GM18951 (cell line): Measurements from ENCODE around the gene HSPA4.

Source experiments
- POLR2A ChIP-seq: IDR thresholded peaks from 4 replicates; pipeline ENCODE4 v1.6.1; 2011; ENCODE audit warnings: mild to moderate bottlenecking; ENCODE audit not compliant: insufficient read length, insufficient read depth; ENCODE audit errors: extremely low read depth
- in situ Hi-C: fragments of 300-500 bp; cut with MboI; formaldehyde crosslinking; loops from one replicate; pipeline ENCODE4 v1.12.0; 2022; ENCODE audit warnings: low sequenced_read_pairs, mixed read lengths, inconsistent platforms; ENCODE audit not compliant: unreplicated experiment

Gene HSPA4

GRCh38 chr5:133054697-133055471 is 3.1 kb downstream of the HSPA4 start:
- in situ Hi-C loops: no loop called here
- no peak for TF ChIP-seq POLR2A

GRCh38 chr5:133056891-133057290 is 5.1 kb downstream of the HSPA4 start:
- in situ Hi-C loops: no loop called here
- no peak for TF ChIP-seq POLR2A

- TF ChIP-seq POLR2A: no peak
- in situ Hi-C loops: no loop called here
Observed at GRCh38 chr5:133059621-133060020, 7.8 kb downstream of the HSPA4 start.

- in situ Hi-C loops: no loop called here
- TF ChIP-seq POLR2A: no peak
Observed at GRCh38 chr5:133062276-133062675, 10.5 kb downstream of the HSPA4 start.

GRCh38 chr5:133063965-133064364 is 12.2 kb downstream of the HSPA4 start:
- in situ Hi-C loops: no loop called here
- TF ChIP-seq POLR2A: no peak

- TF ChIP-seq POLR2A: no peak
- in situ Hi-C loops: no loop called here
Observed at GRCh38 chr5:133065471-133065870, 13.7 kb downstream of the HSPA4 start.

GRCh38 chr5:133066045-133066444 is 14.2 kb downstream of the HSPA4 start:
- TF ChIP-seq POLR2A: no peak
- in situ Hi-C loops: no loop called here

- no peak for TF ChIP-seq POLR2A
- in situ Hi-C loops: no loop called here
Observed at GRCh38 chr5:133072021-133072420, 20.2 kb downstream of the HSPA4 start.

- in situ Hi-C loops: no loop called here
- no peak for TF ChIP-seq POLR2A
Observed at GRCh38 chr5:133075572-133076536, 24.0 kb downstream of the HSPA4 start.

GRCh38 chr5:133079048-133079447 is 27.2 kb downstream of the HSPA4 start:
- TF ChIP-seq POLR2A: no peak
- in situ Hi-C loops: no loop called here

GRCh38 chr5:133081036-133081435 is 29.2 kb downstream of the HSPA4 start:
- in situ Hi-C loops: no loop called here

GRCh38 chr5:133081703-133082102 is 29.9 kb downstream of the HSPA4 start:
- in situ Hi-C loops: no loop called here
- TF ChIP-seq POLR2A: no peak

More at GRCh38 chr5:133081036-133081435, 29.2 kb downstream of the HSPA4 start:
- no peak for TF ChIP-seq POLR2A

GRCh38 chr5:133082128-133082527 is 30.3 kb downstream of the HSPA4 start:
- no peak for TF ChIP-seq POLR2A
- in situ Hi-C loops: no loop called here
